Measurements from ENCODE around the gene TCEANC2.
A peak's percentile ranks its signal among the peaks of the same experiment; 100 is the strongest.

Gene TCEANC2

DNA sequence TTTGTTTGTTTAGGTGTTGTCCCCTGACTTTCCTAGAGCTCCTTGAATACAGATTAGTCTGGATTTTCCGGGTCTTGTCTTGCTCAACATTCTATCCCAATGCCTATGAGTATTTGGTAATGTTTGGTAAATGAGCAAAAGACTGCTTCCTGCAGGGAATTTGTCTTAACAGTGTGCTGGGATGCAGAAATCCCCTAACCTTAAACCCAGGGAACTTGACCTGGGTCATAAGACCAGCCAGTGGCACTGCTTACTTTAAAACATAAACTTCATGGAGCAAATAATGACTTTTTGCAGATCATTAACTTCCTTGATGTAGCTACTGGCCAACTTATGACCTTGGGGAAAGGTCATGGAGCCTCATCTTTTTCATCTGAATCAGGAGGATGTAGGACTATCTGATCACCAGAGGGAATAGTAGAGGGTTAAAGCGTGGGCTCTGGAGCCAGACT, 27.2 kb downstream of the TCEANC2 start:
- peak overlapping the region; percentile 34; the same call in 1 of the 2 replicates for H3K27ac ChIP-seq
- TF ChIP-seq, protein P1, sequence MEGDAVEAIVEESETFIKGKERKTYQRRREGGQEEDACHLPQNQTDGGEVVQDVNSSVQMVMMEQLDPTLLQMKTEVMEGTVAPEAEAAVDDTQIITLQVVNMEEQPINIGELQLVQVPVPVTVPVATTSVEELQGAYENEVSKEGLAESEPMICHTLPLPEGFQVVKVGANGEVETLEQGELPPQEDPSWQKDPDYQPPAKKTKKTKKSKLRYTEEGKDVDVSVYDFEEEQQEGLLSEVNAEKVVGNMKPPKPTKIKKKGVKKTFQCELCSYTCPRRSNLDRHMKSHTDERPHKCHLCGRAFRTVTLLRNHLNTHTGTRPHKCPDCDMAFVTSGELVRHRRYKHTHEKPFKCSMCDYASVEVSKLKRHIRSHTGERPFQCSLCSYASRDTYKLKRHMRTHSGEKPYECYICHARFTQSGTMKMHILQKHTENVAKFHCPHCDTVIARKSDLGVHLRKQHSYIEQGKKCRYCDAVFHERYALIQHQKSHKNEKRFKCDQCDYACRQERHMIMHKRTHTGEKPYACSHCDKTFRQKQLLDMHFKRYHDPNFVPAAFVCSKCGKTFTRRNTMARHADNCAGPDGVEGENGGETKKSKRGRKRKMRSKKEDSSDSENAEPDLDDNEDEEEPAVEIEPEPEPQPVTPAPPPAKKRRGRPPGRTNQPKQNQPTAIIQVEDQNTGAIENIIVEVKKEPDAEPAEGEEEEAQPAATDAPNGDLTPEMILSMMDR (IDR thresholded peaks at IDR 0.05), result no peak
- no peak for TF ChIP-seq ZFX (IDR thresholded peaks at IDR 0.05; ENCODE audit: borderline replicate concordance)

GRCh38 chr1:54081306-54082270, 28.2 kb downstream of the TCEANC2 start:
- H3K27ac ChIP-seq, result peak overlapping the region; percentile 34; the same call in 1 of the 2 replicates
- TF ChIP-seq, protein P1 (IDR thresholded peaks at IDR 0.05), result peak; percentile 92
- no peak for TF ChIP-seq ZFX (IDR thresholded peaks at IDR 0.05; ENCODE audit: borderline replicate concordance)

DNA sequence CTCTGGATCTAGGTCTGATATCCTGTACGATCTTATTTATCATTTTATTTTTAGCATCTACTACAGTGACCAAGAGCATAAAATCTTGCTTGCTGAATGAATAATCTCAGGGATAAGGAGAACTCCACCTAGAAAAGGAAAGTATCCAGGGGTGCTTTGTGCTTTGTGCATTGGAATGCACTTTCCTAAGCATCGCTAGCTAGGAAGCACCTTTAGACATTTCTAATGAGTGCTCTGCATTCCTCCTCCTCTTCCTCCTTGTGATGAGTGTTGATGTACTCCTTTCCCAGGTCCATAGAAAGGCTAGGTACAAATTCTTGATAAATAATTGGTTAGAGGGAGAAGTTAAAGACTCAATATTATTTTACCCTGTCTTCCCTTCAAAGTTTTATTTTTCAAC, 31.4 kb downstream of the TCEANC2 start:
- H3K27ac ChIP-seq, result no peak overlapping the region
- no peak for TF ChIP-seq ZFX (IDR thresholded peaks at IDR 0.05; ENCODE audit: borderline replicate concordance)
- TF ChIP-seq, protein P1 (IDR thresholded peaks at IDR 0.05), result no peak

GRCh38 chr1:54086754-54087153, 33.3 kb downstream of the TCEANC2 start:
- TF ChIP-seq ZFX (IDR thresholded peaks at IDR 0.05; ENCODE audit: borderline replicate concordance), result no peak
- TF ChIP-seq, protein P1 (IDR thresholded peaks at IDR 0.05), result no peak
- no peak overlapping the region for H3K27ac ChIP-seq

DNA sequence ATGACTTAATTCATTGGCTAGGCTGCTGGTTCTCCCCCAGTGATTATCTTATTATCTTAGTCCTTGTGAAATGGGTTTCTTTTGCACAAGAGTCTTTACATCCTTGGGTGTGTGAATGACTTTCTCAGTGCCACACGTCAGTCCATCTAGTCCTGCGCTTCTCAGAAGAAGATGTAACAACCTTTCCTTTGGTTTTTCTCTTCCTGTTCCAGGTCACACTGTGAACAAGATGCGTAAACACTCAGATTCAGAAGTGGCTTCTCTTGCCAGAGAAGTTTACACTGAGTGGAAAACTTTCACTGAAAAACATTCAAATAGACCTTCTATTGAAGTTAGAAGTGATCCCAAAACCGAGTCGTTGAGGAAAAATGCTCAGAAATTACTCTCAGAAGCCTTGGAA, 35.0 kb downstream of the TCEANC2 start:
- TF ChIP-seq, protein P1 (IDR thresholded peaks at IDR 0.05), result no peak
- no peak for TF ChIP-seq ZFX (IDR thresholded peaks at IDR 0.05; ENCODE audit: borderline replicate concordance)
- H3K27ac ChIP-seq, result no peak overlapping the region

- H3K27ac ChIP-seq, result no peak overlapping the region
- no peak for TF ChIP-seq ZFX (IDR thresholded peaks at IDR 0.05; ENCODE audit: borderline replicate concordance)
- TF ChIP-seq, protein P1 (IDR thresholded peaks at IDR 0.05), result no peak
Measured at GRCh38 chr1:54091666-54092065, 38.3 kb downstream of the TCEANC2 start.
